BLaER1 treated with 17β-estradiol and CSF1 and Interleukin-3, amounts not matched to agents 10 nM and 100 nM (cell line): ENCODE measurements around the gene TSPAN18.

Experiments used
- H3K27ac ChIP-seq, 11 experiments: shearing (Covaris generic); formaldehyde crosslinking; 2 replicates each; pipeline ENCODE4 v1.8.1; 2022
- H3K27me3 ChIP-seq, 11 experiments: shearing (Covaris generic); formaldehyde crosslinking; 2 replicates each; pipeline ENCODE4 v1.8.1; 2022
- H3K36me3 ChIP-seq, 11 experiments: shearing (Covaris generic); formaldehyde crosslinking; 2 replicates each; pipeline ENCODE4 v1.8.1; 2022
- H3K4me1 ChIP-seq, 10 experiments: shearing (Covaris generic); formaldehyde crosslinking; 2 replicates each; pipeline ENCODE4 v1.8.1; 2022
- H3K4me2 ChIP-seq, 11 experiments: shearing (Covaris generic); formaldehyde crosslinking; 2 replicates each; pipeline ENCODE4 v1.8.1; 2022
- H3K4me3 ChIP-seq, 10 experiments: shearing (Covaris generic); formaldehyde crosslinking; 2 replicates each; pipeline ENCODE4 v1.8.1; 2022
- H3K9ac ChIP-seq, 11 experiments: shearing (Covaris generic); formaldehyde crosslinking; 2 replicates each; pipeline ENCODE4 v1.8.1; 2022
- H3K9me3 ChIP-seq, 11 experiments: shearing (Covaris generic); formaldehyde crosslinking; replicated peaks in 1 of 11; 2 replicates each; pipeline ENCODE4 v1.8.1; 2022
- H4K20me1 ChIP-seq, 11 experiments: shearing (Covaris generic); formaldehyde crosslinking; 2 replicates each; pipeline ENCODE4 v1.8.1; 2022
- Cebpa-rat ChIP-seq, 11 experiments: shearing (Covaris generic); IDR thresholded peaks; 2 replicates each; pipeline ENCODE4 v1.8.1; 2022

TSPAN18 gene

DNA sequence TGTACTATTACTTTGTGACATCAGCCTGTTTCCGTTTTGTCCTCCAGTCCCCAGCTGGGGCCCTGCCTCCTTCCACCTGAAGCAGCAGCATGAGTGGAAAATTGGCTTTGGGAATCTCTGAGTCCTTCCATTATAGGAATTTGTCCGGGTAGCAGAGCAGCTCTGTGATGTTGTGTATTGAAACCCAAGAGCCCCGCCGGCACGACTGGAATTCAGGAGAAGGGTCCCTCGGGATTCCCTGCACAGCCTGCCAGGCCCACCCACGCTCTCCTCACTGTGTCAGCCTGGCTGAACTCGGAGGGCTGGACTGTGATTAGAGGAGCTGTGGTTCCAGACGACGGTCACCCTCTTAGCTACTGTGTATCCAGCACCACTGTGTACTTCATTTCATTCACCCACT is 18.8 kb upstream of the TSPAN18 start:
- TF ChIP-seq Cebpa-rat (IDR thresholded peaks at IDR 0.05): no peak

DNA sequence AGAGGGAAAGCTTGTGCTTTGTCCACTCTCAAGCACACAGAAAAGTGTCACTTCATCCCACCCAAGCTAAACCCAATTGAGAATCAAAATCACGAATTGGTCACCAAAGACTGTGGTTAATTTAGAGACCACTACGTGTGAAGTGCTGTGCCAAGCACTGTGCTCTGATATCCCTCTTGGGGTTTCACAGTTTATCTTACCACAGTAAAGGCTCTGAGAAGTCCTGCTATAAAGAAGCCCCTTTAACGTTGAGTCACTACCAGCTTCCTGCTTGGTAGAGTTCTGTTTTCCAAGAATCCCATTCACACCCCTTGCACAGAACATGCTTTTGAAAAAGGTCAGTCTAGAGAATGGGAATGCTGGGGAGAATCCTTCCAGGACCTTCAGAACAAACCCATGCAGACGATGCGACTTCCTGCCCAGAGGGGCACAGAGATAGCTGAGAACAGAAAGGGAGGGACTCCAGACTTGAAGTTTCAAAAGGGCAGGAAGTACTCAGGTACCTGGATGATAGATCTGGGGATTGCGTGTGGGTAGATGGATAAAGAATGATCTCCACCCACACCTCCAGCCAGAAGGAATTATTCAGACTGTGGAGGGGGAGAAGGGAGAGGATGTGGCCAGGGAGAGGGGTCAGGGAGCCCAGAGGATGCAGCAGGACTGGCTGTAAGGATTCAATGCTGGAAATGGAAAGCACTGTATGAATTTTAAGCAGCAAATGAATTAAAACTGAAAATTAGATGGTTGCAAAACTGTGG is 18.1 kb upstream of the TSPAN18 start:
- no peak for TF ChIP-seq Cebpa-rat (IDR thresholded peaks at IDR 0.05)
- Histone ChIP-seq H3K4me3 (no peak overlapping the region), H3K36me3 (no peaks in the 10 kb centered on the region), H3K4me1 (peaks cover 22 to 45% (median 36%) of the 10 kb centered on the region in 10 experiments), H3K9me3 (peaks cover 23 to 39% (median 33%) of the 10 kb centered on the region in 11 experiments), H4K20me1 (no peaks in the 10 kb centered on the region), H3K9ac (no peak overlapping the region), H3K27me3 (no peaks in the 10 kb centered on the region), H3K27ac (peak overlapping the region in 3 of 11 experiments; percentile 5 to 39 (median 35); a peak in 3 of 22 replicates), H3K4me2 (peak overlapping the region in 9 of 11 experiments; percentile 42 to 83 (median 63); a peak in 13 of 22 replicates)

More for the DNA sequence above, 18.8 kb upstream of the TSPAN18 start:
- Histone ChIP-seq H3K9ac (no peak overlapping the region), H3K27me3 (no peaks in the 10 kb centered on the region), H3K9me3 (peaks cover 29 to 46% (median 40%) of the 10 kb centered on the region in 11 experiments), H3K4me3 (no peak overlapping the region), H3K27ac (no peak overlapping the region), H3K4me2 (peak overlapping the region in 3 of 11 experiments; percentile 16 to 83 (median 78); a peak in 2 of 22 replicates), H3K4me1 (peaks cover 22 to 45% (median 36%) of the 10 kb centered on the region in 10 experiments), H4K20me1 (no peaks in the 10 kb centered on the region), H3K36me3 (no peaks in the 10 kb centered on the region)

DNA sequence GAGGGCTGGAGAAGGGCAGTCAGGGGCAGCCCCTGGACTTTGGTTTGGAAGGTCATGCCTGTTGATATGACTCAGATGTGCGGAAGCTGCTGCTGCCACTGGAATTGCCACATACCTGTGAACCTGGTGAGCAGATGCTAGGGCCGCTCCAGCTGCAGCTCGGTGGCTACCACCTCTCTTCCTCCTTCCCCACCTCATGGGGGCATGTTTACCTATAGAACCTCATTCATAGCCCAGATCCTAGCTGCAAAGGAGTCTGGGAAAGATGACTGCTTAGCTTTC is 17.5 kb upstream of the TSPAN18 start:
- Histone ChIP-seq H3K9ac (no peak overlapping the region), H3K9me3 (peaks cover 18 to 34% (median 28%) of the 10 kb centered on the region in 11 experiments), H3K27me3 (no peaks in the 10 kb centered on the region), H3K4me1 (peaks cover 22 to 45% (median 36%) of the 10 kb centered on the region in 10 experiments), H3K36me3 (no peaks in the 10 kb centered on the region), H3K4me2 (peak overlapping the region in 10 of 11 experiments; percentile 42 to 83 (median 62); a peak in 19 of 22 replicates), H3K27ac (peak overlapping the region in 4 of 11 experiments; percentile 5 to 41 (median 37); a peak in 4 of 22 replicates), H4K20me1 (no peaks in the 10 kb centered on the region), H3K4me3 (no peak overlapping the region)
- TF ChIP-seq Cebpa-rat (IDR thresholded peaks at IDR 0.05): no peak

DNA sequence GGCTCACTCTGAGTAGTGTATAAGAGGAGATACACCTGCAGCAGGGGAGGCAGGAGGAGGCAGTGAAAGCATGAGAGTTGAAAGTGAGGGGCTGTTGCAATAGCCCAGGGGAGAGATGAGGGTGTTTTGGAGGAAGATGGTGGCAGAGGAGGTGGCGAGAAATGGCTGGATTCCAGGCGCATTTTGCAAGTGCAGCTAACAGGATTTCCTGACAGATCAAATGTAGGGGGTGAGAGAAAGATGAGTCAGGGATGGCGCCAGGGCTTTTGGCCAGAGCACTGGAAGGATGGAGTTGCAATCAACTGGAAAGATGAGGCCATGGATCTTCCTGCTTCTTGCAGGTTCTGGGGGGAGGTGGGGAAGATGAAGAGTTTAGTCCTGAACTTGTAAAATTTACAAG is 16.8 kb upstream of the TSPAN18 start:
- Histone ChIP-seq H3K27me3 (no peaks in the 10 kb centered on the region), H3K36me3 (no peaks in the 10 kb centered on the region), H3K4me3 (peak overlapping the region in 1 of 10 experiments; percentile 32; a peak in 1 of 20 replicates), H3K9me3 (peaks cover 18 to 39% (median 29%) of the 10 kb centered on the region in 11 experiments), H3K4me1 (peaks cover 22 to 45% (median 36%) of the 10 kb centered on the region in 10 experiments), H3K4me2 (peak overlapping the region; percentile 42 to 83 (median 61)), H3K27ac (peak overlapping the region in 7 of 11 experiments; percentile 8 to 47 (median 42); a peak in 8 of 22 replicates), H4K20me1 (no peaks in the 10 kb centered on the region), H3K9ac (no peak overlapping the region)
- TF ChIP-seq Cebpa-rat (IDR thresholded peaks at IDR 0.05): peak in 5 of 11 experiments; percentile 28 to 80 (median 63); a peak in 7 of 22 replicates

DNA sequence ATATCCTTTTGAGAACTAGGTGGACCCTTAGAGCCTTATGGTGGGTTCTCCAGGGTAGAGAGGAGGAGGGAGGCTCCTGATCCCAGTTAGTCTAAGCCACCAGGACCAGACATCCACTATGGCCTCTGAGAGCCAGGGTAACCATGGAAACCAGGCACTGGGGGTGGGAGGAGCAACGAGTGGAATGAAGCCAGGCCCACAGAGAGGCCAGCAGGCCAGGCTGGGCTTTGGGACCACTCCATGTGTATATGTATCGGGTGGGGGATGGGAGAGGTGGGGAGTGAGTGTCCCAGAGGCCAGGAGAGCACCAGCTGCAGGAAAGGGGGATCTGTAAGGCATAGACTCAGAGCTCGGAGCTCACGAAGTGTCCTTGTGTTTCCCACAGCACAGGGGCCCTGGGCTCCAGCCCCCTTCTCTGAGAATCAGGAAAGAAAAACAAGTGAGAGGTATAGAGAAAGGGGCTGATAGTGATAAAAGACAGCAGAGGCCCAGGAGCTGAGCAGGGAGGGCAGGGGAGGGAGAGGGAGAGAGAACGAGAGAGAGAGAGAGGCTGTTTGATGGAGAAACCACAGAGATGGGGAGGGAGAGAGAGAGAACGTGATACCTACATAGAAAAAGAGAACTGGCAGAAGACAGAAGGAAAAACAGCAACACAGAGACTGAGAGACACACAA is 15.5 kb upstream of the TSPAN18 start:
- no peaks in the 10 kb centered on the region for H3K27me3 ChIP-seq
- H3K4me2 ChIP-seq: peak overlapping the region; percentile 10 to 83 (median 61); a peak in 20 of 22 replicates
- H3K9ac ChIP-seq: 0 out of 22 replicates have a peak overlapping the region, but pooled peaks of 1 of the 11 experiments have one; percentile 3
- no peaks in the 10 kb centered on the region for H4K20me1 ChIP-seq
- TF ChIP-seq Cebpa-rat (IDR thresholded peaks at IDR 0.05): no peak
- H3K4me3 ChIP-seq: no peak overlapping the region
- H3K4me1 ChIP-seq: peaks cover 22 to 45% (median 36%) of the 10 kb centered on the region in 10 experiments
- H3K9me3 ChIP-seq: peaks cover 18 to 47% (median 31%) of the 10 kb centered on the region in 11 experiments
- H3K36me3 ChIP-seq: no peaks in the 10 kb centered on the region
- H3K27ac ChIP-seq: peak overlapping the region in 8 of 11 experiments; percentile 19 to 48 (median 42); a peak in 12 of 22 replicates

DNA sequence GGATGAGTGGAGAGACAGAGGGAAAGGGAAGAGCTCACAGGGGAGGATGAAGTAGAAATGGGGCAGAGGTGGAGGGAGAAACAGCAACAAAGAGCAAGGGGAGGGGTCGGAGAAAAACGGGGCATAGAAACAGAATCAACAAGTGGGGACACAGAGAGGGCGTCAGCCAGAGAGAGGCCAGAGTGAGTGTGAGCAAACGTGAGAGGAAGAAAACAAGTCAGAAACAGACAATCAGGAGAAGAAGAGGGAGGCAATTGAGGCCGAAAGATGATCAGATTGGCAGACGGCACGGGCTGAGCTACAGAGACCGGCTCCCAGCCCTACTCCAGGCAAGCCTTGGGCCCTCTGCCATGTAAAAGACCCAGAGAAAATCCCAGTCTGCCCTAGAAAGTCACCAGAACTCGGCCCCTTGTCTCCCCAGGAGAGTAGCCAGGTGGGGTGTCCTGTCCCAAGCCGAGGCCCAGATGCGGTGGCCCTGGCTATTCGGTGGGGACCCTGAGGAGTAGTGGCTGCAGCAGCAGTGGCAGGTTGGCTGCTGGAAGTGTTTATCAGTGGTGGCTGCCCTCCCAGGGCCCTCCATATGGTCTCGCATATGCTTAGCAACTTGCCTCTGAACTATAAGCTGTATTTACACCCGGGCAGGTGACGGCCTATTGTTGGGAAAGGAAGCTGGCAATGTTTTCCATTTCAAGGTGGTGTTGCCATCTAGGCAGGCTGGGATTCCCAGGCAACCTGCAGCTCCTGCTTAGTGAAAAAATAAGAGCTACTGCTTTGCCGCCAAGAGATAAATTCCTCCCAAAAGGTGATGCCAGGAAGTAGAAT is 14.8 kb upstream of the TSPAN18 start:
- H3K4me3 ChIP-seq: no peak overlapping the region
- H3K9ac ChIP-seq: 0 out of 22 replicates have a peak overlapping the region, but pooled peaks of 1 of the 11 experiments have one; percentile 3
- no peaks in the 10 kb centered on the region for H3K27me3 ChIP-seq
- H3K36me3 ChIP-seq: no peaks in the 10 kb centered on the region
- no peak for TF ChIP-seq Cebpa-rat (IDR thresholded peaks at IDR 0.05)
- peaks cover 22 to 45% (median 36%) of the 10 kb centered on the region in 10 experiments for H3K4me1 ChIP-seq
- H3K27ac ChIP-seq: peak overlapping the region in 2 of 11 experiments; percentile 41 to 48; a peak in 3 of 22 replicates
- H3K4me2 ChIP-seq: peak overlapping the region in 8 of 11 experiments; percentile 42 to 83 (median 67); a peak in 15 of 22 replicates
- no peaks in the 10 kb centered on the region for H4K20me1 ChIP-seq
- H3K9me3 ChIP-seq: peaks cover 18 to 41% (median 27%) of the 10 kb centered on the region in 11 experiments

DNA sequence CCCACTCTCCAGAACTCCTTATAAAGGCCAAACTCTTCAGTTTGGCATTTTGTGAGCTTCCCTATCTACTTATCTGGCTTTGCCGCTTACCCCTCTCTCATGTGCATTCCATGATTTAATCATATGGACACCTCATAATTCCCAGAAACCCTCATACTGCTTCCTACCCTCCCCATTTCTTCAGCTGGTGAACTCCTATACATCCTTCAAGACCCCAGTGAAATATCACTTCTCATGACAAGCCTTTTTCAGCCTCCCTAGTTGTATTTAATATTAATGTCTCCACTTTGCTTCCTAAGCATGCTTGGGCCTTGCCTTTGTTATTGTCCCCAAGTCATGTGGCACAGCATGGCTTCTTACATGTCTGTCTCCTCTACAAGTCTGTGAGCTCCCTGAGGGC is 13.7 kb upstream of the TSPAN18 start:
- Histone ChIP-seq H3K9me3 (peaks cover 12 to 31% (median 17%) of the 10 kb centered on the region in 11 experiments), H4K20me1 (no peaks in the 10 kb centered on the region), H3K4me2 (no peak overlapping the region), H3K9ac (no peak overlapping the region), H3K27me3 (no peaks in the 10 kb centered on the region), H3K4me3 (no peak overlapping the region), H3K36me3 (no peaks in the 10 kb centered on the region), H3K4me1 (peaks cover 22 to 42% (median 36%) of the 10 kb centered on the region in 10 experiments), H3K27ac (no peak overlapping the region)
- TF ChIP-seq Cebpa-rat (IDR thresholded peaks at IDR 0.05): no peak

DNA sequence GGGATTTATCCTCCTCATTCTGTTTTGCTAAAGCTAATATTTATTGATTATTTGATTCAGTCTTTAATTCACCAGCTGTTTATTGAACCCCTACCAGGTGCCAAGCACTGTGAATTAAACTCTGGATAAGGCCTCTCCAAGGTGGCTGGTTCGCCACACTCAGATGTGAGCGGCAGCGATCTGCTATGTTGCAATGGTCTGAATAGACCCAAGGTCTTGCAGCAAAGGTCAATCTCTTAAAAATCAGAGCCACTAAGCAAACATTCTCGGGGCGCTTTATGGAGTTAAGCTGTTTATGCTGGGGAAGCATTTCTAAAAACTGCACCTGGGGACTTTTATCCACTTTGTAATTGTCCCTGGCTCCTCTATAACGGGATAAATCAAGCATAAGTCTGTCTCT is 10.5 kb upstream of the TSPAN18 start:
- H3K4me2 ChIP-seq: no peak overlapping the region
- H3K9me3 ChIP-seq: peaks cover 0 to 18% (median 0%) of the 10 kb centered on the region in 11 experiments; a peak in 7 of 22 replicates
- H3K9ac ChIP-seq: no peak overlapping the region
- no peak for TF ChIP-seq Cebpa-rat (IDR thresholded peaks at IDR 0.05)
- H3K4me1 ChIP-seq: peaks cover 2 to 10% (median 6%) of the 10 kb centered on the region in 10 experiments; a peak in 16 of 20 replicates
- H4K20me1 ChIP-seq: no peaks in the 10 kb centered on the region
- H3K27me3 ChIP-seq: no peaks in the 10 kb centered on the region
- no peak overlapping the region for H3K27ac ChIP-seq
- H3K4me3 ChIP-seq: no peak overlapping the region
- H3K36me3 ChIP-seq: no peaks in the 10 kb centered on the region
